ENCODE results near the gene CLVS2.

The CLVS2 gene

GRCh38 chr6:122997541-122998150, 1.6 kb downstream of the CLVS2 start:
- Histone ChIP-seq H3K36me3 (ENCODE audit: control insufficient read depth in 1 of 2, insufficient read depth in 2 of 2, low read length in 2 of 2) (no peaks in the 10 kb centered on the region), H3K27me3 (ENCODE audit: control insufficient read depth in 1 of 2, insufficient read depth in 2 of 2, low read length in 2 of 2) (peaks cover 27 to 48% of the 10 kb centered on the region in 2 donors), H3K27ac (ENCODE audit: low read depth, low read length) (no peak overlapping the region), H3K9ac (ENCODE audit: low read depth in 1 of 2, low read length in 2 of 2) (no peak overlapping the region), H3K9me3 (ENCODE audit: control insufficient read depth in 1 of 2, low read length in 2 of 2) (no peaks in the 10 kb centered on the region), H3K4me1 (ENCODE audit: control insufficient read depth in 1 of 2, insufficient read depth in 2 of 2, low read length in 2 of 2) (no peaks in the 10 kb centered on the region), H3K4me3 (ENCODE audit: low read depth in 1 of 2, low read length in 2 of 2) (no peak overlapping the region)

GRCh38 chr6:122998403-122998975, 2.5 kb downstream of the CLVS2 start:
- no peak overlapping the region for H3K4me3 ChIP-seq (ENCODE audit: low read depth in 1 of 2, low read length in 2 of 2)
- no peaks in the 10 kb centered on the region for H3K4me1 ChIP-seq (ENCODE audit: control insufficient read depth in 1 of 2, insufficient read depth in 2 of 2, low read length in 2 of 2)
- no peaks in the 10 kb centered on the region for H3K9me3 ChIP-seq (ENCODE audit: control insufficient read depth in 1 of 2, low read length in 2 of 2)
- H3K36me3 ChIP-seq (ENCODE audit: control insufficient read depth in 1 of 2, insufficient read depth in 2 of 2, low read length in 2 of 2): no peaks in the 10 kb centered on the region
- no peak overlapping the region for H3K27ac ChIP-seq (ENCODE audit: low read depth, low read length)
- H3K9ac ChIP-seq (ENCODE audit: low read depth in 1 of 2, low read length in 2 of 2): no peak overlapping the region
- peaks cover 27 to 48% of the 10 kb centered on the region in 2 donors for H3K27me3 ChIP-seq (ENCODE audit: control insufficient read depth in 1 of 2, insufficient read depth in 2 of 2, low read length in 2 of 2)

DNA sequence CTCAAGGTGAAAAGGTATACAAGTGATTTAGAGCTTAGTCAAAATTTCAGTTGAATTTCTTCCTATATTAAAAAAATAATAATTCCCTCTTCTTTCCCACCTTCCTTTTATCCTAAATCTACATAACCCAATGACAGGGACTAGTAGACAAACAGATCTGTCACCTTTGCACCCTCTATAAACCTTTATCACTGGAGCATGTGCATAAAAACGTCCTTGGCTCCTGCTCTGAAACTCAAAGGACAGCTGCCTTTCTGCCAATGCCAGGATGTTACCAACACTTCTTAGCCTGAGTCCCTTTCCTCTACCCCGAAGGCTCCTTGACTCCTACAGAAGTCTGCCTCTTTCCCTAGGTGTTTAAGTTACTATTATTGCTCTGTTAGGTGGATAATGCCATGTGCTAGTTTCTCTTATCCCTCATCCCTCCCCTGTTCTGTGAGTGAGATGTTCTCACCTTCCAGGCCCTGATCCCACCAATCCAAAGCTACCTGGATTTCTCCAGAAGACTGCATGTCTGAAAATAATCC, 4.3 kb downstream of the CLVS2 start:
- no peak overlapping the region for H3K9ac ChIP-seq (ENCODE audit: low read depth in 1 of 2, low read length in 2 of 2)
- peaks cover 17 to 36% of the 10 kb centered on the region in 2 donors for H3K27me3 ChIP-seq (ENCODE audit: control insufficient read depth in 1 of 2, insufficient read depth in 2 of 2, low read length in 2 of 2)
- H3K9me3 ChIP-seq (ENCODE audit: control insufficient read depth in 1 of 2, low read length in 2 of 2): no peaks in the 10 kb centered on the region
- H3K4me1 ChIP-seq (ENCODE audit: control insufficient read depth in 1 of 2, insufficient read depth in 2 of 2, low read length in 2 of 2): no peaks in the 10 kb centered on the region
- no peak overlapping the region for H3K27ac ChIP-seq (ENCODE audit: low read depth, low read length)
- H3K4me3 ChIP-seq (ENCODE audit: low read depth in 1 of 2, low read length in 2 of 2): no peak overlapping the region
- H3K36me3 ChIP-seq (ENCODE audit: control insufficient read depth in 1 of 2, insufficient read depth in 2 of 2, low read length in 2 of 2): no peaks in the 10 kb centered on the region

GRCh38 chr6:123001540-123001939, 5.5 kb downstream of the CLVS2 start:
- Histone ChIP-seq H3K4me1 (ENCODE audit: control insufficient read depth in 1 of 2, insufficient read depth in 2 of 2, low read length in 2 of 2) (no peaks in the 10 kb centered on the region), H3K27me3 (ENCODE audit: control insufficient read depth in 1 of 2, insufficient read depth in 2 of 2, low read length in 2 of 2) (peaks cover 5 to 24% of the 10 kb centered on the region in 2 donors), H3K9me3 (ENCODE audit: control insufficient read depth in 1 of 2, low read length in 2 of 2) (no peaks in the 10 kb centered on the region), H3K36me3 (ENCODE audit: control insufficient read depth in 1 of 2, insufficient read depth in 2 of 2, low read length in 2 of 2) (no peaks in the 10 kb centered on the region), H3K27ac (ENCODE audit: low read depth, low read length) (no peak overlapping the region), H3K9ac (ENCODE audit: low read depth in 1 of 2, low read length in 2 of 2) (no peak overlapping the region), H3K4me3 (ENCODE audit: low read depth in 1 of 2, low read length in 2 of 2) (no peak overlapping the region)

- no peaks in the 10 kb centered on the region for H3K9me3 ChIP-seq (ENCODE audit: control insufficient read depth in 1 of 2, low read length in 2 of 2)
- no peak overlapping the region for H3K4me3 ChIP-seq (ENCODE audit: low read depth in 1 of 2, low read length in 2 of 2)
- H3K36me3 ChIP-seq (ENCODE audit: control insufficient read depth in 1 of 2, insufficient read depth in 2 of 2, low read length in 2 of 2): no peaks in the 10 kb centered on the region
- no peaks in the 10 kb centered on the region for H3K27me3 ChIP-seq (ENCODE audit: control insufficient read depth in 1 of 2, insufficient read depth in 2 of 2, low read length in 2 of 2)
- H3K4me1 ChIP-seq (ENCODE audit: control insufficient read depth in 1 of 2, insufficient read depth in 2 of 2, low read length in 2 of 2): no peaks in the 10 kb centered on the region
- H3K9ac ChIP-seq (ENCODE audit: low read depth in 1 of 2, low read length in 2 of 2): no peak overlapping the region
- no peak overlapping the region for H3K27ac ChIP-seq (ENCODE audit: low read depth, low read length)
These were observed 11.8 kb downstream of the CLVS2 start for GRCh38 chr6:123007885-123008284.

- H3K36me3 ChIP-seq (ENCODE audit: control insufficient read depth in 1 of 2, insufficient read depth in 2 of 2, low read length in 2 of 2): no peaks in the 10 kb centered on the region
- no peak overlapping the region for H3K4me3 ChIP-seq (ENCODE audit: low read depth in 1 of 2, low read length in 2 of 2)
- no peaks in the 10 kb centered on the region for H3K27me3 ChIP-seq (ENCODE audit: control insufficient read depth in 1 of 2, insufficient read depth in 2 of 2, low read length in 2 of 2)
- no peaks in the 10 kb centered on the region for H3K9me3 ChIP-seq (ENCODE audit: control insufficient read depth in 1 of 2, low read length in 2 of 2)
- no peak overlapping the region for H3K27ac ChIP-seq (ENCODE audit: low read depth, low read length)
- H3K9ac ChIP-seq (ENCODE audit: low read depth in 1 of 2, low read length in 2 of 2): no peak overlapping the region
- H3K4me1 ChIP-seq (ENCODE audit: control insufficient read depth in 1 of 2, insufficient read depth in 2 of 2, low read length in 2 of 2): no peaks in the 10 kb centered on the region
These were observed 13.0 kb downstream of the CLVS2 start for GRCh38 chr6:123009059-123009458.

GRCh38 chr6:123014835-123015234, 18.8 kb downstream of the CLVS2 start:
- no peaks in the 10 kb centered on the region for H3K4me1 ChIP-seq (ENCODE audit: control insufficient read depth in 1 of 2, insufficient read depth in 2 of 2, low read length in 2 of 2)
- H3K9ac ChIP-seq (ENCODE audit: low read depth in 1 of 2, low read length in 2 of 2): no peak overlapping the region
- no peaks in the 10 kb centered on the region for H3K27me3 ChIP-seq (ENCODE audit: control insufficient read depth in 1 of 2, insufficient read depth in 2 of 2, low read length in 2 of 2)
- H3K9me3 ChIP-seq (ENCODE audit: control insufficient read depth in 1 of 2, low read length in 2 of 2): no peaks in the 10 kb centered on the region
- no peak overlapping the region for H3K4me3 ChIP-seq (ENCODE audit: low read depth in 1 of 2, low read length in 2 of 2)
- H3K36me3 ChIP-seq (ENCODE audit: control insufficient read depth in 1 of 2, insufficient read depth in 2 of 2, low read length in 2 of 2): no peaks in the 10 kb centered on the region
- H3K27ac ChIP-seq (ENCODE audit: low read depth, low read length): no peak overlapping the region

DNA sequence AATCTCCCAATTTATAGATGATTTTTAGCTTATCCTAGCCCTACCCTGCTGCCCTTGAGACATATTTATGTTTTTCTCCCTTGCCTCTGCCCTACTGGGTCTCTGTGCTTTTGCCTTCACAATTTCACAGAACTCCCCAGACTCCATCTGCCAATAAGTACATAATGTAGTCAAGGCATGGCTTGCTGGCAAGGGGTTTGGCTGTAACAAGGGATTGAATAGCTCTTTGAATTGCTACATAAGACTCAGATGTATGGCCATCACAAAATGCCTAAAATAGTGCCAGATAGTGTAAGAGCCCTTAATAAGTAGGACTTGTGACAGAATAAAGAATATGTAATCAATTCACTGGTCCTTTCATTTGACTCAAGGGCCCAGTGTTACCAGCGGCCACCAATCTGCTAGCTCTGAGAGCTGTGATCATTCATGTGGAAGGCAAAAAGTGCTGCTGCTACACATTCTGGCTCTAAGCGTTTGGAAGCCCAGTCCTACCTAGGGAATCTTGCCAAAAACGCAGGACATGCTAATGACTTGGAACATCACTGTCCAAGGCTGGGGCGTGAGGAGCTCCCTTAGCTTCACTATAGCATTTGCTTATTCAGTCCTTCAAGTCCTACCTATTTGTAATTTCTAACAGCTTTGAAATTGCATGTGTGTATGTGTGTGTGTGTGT, 20.5 kb downstream of the CLVS2 start:
- Histone ChIP-seq H3K9ac (ENCODE audit: low read depth in 1 of 2, low read length in 2 of 2) (no peak overlapping the region), H3K27me3 (ENCODE audit: control insufficient read depth in 1 of 2, insufficient read depth in 2 of 2, low read length in 2 of 2) (no peaks in the 10 kb centered on the region), H3K4me1 (ENCODE audit: control insufficient read depth in 1 of 2, insufficient read depth in 2 of 2, low read length in 2 of 2) (no peaks in the 10 kb centered on the region), H3K36me3 (ENCODE audit: control insufficient read depth in 1 of 2, insufficient read depth in 2 of 2, low read length in 2 of 2) (no peaks in the 10 kb centered on the region), H3K4me3 (ENCODE audit: low read depth in 1 of 2, low read length in 2 of 2) (no peak overlapping the region), H3K9me3 (ENCODE audit: control insufficient read depth in 1 of 2, low read length in 2 of 2) (no peaks in the 10 kb centered on the region), H3K27ac (ENCODE audit: low read depth, low read length) (no peak overlapping the region)

GRCh38 chr6:123017104-123017682, 21.2 kb downstream of the CLVS2 start:
- no peak overlapping the region for H3K4me3 ChIP-seq (ENCODE audit: low read depth in 1 of 2, low read length in 2 of 2)
- H3K36me3 ChIP-seq (ENCODE audit: control insufficient read depth in 1 of 2, insufficient read depth in 2 of 2, low read length in 2 of 2): no peaks in the 10 kb centered on the region
- H3K27ac ChIP-seq (ENCODE audit: low read depth, low read length): no peak overlapping the region
- no peaks in the 10 kb centered on the region for H3K27me3 ChIP-seq (ENCODE audit: control insufficient read depth in 1 of 2, insufficient read depth in 2 of 2, low read length in 2 of 2)
- no peak overlapping the region for H3K9ac ChIP-seq (ENCODE audit: low read depth in 1 of 2, low read length in 2 of 2)
- no peaks in the 10 kb centered on the region for H3K9me3 ChIP-seq (ENCODE audit: control insufficient read depth in 1 of 2, low read length in 2 of 2)
- H3K4me1 ChIP-seq (ENCODE audit: control insufficient read depth in 1 of 2, insufficient read depth in 2 of 2, low read length in 2 of 2): no peaks in the 10 kb centered on the region

DNA sequence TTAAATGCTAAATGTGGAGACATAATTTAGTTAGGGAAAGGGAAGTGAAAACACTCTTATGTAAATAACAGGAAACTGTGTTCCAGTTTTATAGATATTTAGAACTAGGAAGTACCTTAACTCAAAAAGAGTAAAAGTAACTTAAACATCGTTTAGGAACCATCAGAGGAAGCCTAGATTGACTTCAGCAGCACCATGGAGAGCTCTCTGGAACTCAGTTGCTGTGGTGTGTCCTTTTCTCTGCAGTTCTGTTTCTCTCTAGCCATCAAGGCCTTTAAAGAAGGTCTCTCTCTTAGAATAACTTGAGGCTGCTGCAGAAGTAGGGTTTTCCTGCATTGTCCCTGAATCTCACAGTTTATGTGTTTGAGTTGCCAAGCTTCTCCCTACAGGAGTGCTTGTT, 26.9 kb downstream of the CLVS2 start:
- Histone ChIP-seq H3K27ac (ENCODE audit: low read depth, low read length) (no peak overlapping the region), H3K9ac (ENCODE audit: low read depth in 1 of 2, low read length in 2 of 2) (no peak overlapping the region), H3K4me1 (ENCODE audit: control insufficient read depth in 1 of 2, insufficient read depth in 2 of 2, low read length in 2 of 2) (no peaks in the 10 kb centered on the region), H3K36me3 (ENCODE audit: control insufficient read depth in 1 of 2, insufficient read depth in 2 of 2, low read length in 2 of 2) (no peaks in the 10 kb centered on the region), H3K27me3 (ENCODE audit: control insufficient read depth in 1 of 2, insufficient read depth in 2 of 2, low read length in 2 of 2) (no peaks in the 10 kb centered on the region), H3K9me3 (ENCODE audit: control insufficient read depth in 1 of 2, low read length in 2 of 2) (no peaks in the 10 kb centered on the region), H3K4me3 (ENCODE audit: low read depth in 1 of 2, low read length in 2 of 2) (no peak overlapping the region)

Data from duodenal mucosa (tissue), 2 donors.